HG02759 (cell line): ENCODE measurements around the gene ERBB4.
"Not testable (repeated sequence)": the region's sequence is repeated elsewhere in the genome, so short reads cannot be mapped to it uniquely, and the experiment has no call there.

Experiments used
- ATAC-seq: cut with Tn5 transposase; IDR thresholded peaks from one replicate; pipeline ENCODE4 v1.9.1; 2021; ENCODE audit warnings: mild to moderate bottlenecking, moderate library complexity; ENCODE audit not compliant: unreplicated experiment

Gene ERBB4

DNA sequence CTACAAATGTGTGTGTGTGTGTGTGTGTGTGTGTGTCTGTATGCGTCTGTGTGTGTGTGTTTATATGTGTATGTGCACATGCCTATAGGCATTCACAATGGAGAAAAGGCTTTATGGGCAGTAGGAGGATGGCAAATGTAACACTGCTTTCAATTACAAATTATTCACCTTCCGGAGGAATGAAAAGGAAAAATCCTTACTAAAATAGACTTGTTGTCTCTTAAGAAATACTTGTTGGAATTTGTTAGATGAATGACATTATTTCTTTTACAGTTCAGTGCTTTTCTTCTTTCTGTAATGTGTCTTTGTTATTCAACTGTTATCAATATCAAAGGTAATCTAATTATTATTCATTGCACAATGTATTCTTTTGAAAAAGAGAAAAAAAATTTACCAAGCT is 874.3 kb downstream of the ERBB4 start:
- no peak for ATAC-seq

DNA sequence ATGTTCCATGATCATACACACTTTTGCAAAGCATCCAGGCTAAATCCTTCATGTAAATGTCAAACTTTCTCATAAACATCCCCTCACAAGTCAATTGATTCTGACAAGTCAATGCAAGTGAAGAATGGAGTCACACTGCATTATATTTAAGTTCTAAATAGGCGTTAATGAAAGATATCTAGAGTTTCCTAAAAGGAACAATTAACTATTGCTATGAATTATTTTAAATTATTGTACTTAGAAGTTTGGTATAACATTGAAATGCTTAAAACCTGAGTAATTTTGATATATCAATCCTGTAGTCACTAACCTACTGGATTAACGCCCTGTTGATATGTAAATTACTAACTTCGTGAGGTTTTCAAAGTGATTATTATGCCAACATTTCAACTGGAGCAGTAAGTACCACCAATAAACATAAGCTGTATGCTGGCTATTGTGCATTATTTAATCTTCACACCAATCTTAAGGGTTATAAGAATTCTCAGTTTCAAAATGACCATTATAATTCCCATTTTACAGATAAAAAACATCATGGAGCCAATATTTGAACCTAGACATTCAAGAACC is 884.3 kb downstream of the ERBB4 start:
- ATAC-seq: no peak

DNA sequence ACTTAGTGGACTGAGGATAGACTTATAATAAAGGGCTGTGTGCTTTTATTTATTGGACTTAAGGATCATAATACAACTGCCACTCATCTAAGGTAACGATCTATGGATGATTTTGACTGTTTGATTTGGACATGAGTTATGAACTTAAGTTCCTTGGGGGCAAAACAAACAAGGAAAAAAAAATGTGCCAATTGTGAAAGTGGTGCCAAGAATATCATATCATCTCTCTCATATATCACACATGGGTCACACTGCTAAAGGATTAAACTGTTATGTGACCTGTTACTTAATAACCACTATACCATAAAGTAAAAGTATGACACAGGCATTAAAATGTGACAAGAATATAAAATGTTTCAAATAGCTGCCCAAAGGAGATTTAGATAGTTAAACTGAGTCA is 886.3 kb downstream of the ERBB4 start:
- no peak for ATAC-seq

DNA sequence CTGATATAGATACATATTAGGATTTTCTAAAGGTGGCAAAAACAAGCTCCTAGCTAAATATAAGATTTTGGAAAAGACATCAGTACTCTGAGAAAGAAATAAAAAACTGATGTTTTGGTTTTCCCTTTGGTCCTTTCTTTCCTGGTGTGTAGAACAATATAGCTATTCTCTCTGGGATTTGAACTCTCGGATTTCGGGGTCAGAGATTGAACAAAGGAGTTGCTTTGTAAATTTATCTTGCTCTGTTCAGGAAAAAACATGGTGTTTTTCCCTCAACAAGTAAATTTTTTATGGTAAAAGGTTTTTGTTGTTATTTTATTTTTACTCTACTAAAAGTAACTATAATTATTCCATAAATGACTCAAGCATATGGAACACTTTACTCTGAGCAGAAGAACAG is 889.3 kb downstream of the ERBB4 start:
- no peak for ATAC-seq

DNA sequence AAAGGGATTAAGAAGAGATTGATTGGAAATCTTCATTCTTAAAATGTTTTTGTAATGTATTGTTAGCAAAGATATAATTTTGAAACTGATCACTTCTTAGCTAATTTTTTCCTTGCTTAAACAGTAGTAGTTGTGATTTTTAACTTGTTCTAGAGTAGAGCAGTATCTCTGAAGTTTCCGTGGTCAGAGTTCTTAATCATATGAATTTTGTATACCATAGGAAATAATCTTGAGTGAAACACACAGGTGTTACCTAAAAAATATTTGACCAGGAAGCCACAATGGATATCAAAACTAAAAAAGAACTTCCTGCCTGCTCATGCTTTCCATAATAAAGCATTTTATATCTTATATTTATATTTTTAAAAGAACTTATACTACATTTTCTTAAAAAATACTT is 907.1 kb downstream of the ERBB4 start:
- no peak for ATAC-seq

DNA sequence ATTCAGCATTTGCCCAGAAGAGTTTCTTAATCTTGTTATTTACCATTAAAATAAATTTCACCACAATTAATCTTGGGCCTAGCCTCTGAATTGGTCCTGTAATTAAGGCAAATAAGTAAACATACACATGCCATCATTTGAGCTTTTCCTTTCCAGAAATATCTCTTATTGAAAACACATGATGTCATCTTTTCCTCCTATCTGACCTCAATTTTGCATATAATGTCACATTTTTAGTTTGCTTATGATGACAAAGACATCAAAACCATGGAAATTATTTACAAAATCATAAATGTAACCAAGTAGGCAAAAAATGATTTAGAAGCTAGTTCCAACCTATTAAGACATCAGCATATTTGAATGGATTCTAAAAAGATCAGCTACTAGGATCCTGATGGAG is 915.5 kb downstream of the ERBB4 start:
- ATAC-seq: no peak

DNA sequence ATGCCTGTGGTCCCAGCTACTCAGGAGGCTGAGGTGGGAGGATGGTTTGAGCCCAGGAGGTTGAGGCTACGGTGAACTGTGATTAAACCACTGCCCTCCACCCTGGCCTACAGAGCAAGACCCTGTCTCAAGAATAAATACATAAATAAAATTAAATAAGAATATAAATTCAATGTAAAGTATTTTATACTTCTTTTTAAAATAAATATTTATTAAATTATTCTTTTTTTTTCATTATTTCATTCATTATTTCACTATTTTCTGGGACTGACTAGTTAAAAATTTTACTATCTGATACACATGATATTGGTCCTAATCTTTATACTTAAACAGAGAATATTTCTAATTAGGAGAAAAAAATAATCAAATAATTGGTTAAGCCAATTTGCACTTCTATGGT is 917.6 kb downstream of the ERBB4 start:
- ATAC-seq: no peak

DNA sequence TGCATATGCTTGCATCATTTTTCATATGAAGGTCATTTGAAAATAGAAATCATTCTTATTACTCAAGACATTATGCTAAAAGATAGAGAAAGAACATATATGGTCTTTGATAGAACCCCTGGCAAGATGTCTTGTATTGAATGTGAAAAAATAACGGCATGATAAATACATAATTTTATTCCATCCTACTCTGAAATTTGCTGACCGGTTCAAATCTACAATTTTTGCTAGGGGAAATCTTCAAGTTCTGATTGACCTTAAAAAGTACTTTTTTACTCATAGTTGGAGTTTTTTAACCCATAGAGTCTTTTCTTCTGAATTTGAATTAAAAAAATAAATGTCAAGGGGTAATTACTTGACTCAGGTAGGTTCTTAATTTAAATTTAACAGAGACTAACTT is 920.8 kb downstream of the ERBB4 start:
- no peak for ATAC-seq

DNA sequence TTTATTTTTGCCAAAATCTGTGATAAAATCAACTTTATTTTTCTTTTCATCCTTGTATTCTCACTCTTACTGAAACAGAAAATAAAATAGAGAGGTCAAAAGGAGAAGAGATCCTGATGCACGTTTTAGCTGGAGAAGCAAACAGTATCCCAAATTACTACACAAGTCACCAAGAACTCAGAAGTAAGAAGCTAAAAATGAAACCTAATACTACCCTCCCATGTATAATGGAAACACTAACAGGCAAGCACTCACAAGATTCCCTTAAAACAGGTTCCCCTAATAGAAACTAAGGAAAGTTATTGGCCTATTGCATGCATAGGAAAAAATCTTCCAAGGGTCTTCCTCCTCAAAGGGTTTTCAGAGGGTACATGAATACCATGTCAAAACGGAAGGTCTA is 927.0 kb downstream of the ERBB4 start:
- ATAC-seq: no peak

DNA sequence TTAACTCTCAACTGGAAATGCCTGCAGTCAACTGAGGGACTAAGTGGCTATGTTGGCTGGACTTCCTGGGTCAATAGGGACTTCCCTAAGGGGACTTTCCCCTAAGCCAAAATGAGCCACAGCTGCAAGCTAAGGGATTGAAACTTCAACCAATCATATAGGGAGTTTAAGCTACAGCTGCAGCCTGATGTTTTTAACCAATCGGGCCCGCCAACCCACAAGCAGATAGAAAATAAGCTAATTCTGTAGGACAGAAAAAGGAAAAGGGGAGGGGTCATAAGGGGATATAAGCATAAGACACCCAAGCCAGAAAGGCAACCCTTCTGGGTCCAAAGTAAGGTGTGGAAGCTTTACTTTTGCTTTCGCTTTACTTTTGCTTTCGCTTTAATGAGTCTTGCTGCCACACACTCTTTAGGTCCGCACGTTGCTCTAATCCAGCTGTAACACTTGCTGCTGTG is 927.5 kb downstream of the ERBB4 start:
- no peak for ATAC-seq

DNA sequence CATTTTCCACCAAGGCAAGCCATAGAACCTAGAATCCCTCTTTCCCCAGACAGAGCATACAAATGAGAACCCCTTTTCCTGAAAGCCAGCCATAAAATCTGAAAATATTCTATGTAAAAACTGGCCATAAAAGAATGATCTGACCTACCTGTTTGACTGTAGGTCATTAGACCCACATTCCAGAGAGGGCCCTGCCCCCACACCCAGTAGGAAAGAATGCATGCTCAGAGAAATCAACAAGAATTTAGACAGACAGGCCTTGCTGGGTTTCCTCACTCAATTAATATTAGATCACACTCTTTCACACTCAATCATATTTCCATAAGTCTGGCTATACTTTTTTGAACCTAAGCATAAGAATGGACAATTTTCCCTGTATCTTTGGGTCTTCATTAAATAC is 929.5 kb downstream of the ERBB4 start:
- no peak for ATAC-seq

DNA sequence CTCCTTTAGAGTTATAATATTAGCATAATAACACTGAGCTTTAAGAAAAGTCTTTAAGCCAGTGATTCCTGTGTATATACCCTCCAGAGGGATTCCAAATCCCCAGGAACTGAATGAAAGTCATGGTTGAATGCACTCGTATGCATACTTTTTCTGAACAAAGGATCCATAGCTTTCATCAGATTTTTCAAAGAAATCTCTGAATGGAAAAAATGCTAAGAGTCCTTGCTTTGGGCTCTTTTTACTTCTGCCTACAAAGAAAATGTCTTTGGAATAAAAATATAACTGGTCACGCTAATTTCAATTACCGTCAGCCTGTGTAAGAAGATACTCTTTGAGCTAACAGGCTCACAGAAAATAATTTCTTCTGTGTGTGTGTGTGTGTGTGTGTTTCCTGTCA is 939.5 kb downstream of the ERBB4 start:
- ATAC-seq: no peak

DNA sequence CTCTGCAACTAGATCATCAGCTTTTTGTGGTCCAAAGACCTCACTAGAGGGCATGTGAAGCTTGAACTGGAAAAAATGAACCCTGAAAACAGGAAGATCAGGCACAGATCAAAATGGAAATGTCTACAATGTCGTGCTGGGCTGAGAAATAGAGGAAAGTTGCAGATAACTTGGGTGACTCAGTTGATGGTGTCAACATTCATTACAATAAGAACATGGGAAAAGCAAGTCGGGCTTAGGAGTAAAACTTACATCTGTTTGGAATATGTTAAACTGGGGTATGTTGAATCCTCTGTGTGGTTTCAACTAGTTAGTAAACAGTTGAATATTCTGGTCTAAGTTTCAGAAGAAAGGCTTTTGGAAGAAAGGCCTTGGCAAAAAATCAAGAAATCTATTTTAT is 940.4 kb downstream of the ERBB4 start:
- no peak for ATAC-seq

DNA sequence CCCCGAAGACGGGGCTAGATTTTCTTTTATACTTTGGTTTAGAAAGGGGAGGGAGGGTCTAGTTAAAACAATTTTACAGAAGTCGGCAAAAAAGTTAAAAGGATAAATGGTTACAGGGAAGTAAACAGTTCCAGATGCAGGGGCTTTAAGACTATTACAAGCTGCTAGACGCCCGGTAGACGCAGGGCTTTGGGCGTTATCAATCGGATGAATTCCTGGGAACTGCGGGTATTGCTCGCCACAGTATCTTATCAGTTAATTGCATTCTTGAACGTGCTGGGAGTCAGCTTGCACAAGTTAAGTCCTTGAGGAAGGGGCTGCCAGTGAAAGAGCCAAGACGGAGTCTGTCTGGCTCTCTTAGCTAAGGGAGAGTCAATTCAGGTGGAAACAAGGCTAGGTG is 946.6 kb downstream of the ERBB4 start:
- not testable (repeated sequence) for ATAC-seq

DNA sequence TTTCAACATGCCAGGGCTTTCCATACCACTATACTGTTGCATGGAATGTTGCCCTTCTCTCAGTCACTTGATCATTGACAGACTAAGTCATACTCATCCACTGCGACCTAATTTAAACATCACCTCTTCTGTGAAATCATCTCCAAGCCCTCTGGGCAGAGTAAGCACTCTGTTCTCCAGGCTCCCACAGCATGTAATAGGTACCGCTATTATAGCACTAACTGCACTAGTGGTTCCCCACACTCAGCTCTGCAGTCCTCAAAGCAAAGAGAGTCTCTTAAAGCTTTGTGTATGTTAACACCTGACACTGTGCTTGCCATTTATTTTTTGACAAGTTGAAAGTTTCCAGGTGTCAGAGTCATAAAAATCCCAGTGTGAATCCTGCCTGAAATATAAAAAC is 947.2 kb downstream of the ERBB4 start:
- ATAC-seq: no peak

DNA sequence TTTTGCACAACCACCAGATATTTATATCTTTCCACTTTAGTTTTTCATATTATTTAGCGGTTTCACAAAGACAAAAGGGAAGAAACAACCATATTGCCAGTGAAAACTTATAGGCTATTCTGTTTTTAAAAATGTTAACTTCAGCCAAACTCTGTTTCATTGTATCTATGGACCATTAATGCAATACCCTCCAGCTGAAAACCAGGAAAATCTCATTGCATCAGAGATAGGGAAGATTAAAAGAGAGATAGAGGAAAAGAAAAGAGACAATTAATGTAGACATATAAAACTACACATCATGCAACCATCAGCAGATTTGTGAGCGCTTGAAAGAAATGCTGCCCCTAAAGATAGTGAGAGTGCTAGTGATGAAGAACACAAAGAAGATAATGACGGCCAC is 970.2 kb downstream of the ERBB4 start:
- no peak for ATAC-seq

DNA sequence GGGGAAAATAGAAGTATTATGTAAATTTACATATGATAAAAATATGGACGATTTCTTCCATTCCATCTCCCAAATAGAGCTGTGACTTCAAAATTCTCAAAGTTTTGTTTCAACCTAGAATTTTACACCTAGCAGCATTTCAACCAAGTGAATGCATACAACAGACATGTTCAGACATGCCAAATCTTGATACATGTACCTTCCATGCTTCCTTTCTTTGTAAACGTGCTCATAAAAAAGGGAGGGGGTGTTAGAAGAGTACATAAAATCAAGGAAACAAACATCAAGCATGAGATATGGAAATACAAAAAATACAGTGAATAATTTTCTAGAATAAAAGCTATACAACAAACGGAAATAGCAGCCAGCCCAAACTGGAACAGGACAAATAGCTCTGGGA is 974.2 kb downstream of the ERBB4 start:
- no peak for ATAC-seq

DNA sequence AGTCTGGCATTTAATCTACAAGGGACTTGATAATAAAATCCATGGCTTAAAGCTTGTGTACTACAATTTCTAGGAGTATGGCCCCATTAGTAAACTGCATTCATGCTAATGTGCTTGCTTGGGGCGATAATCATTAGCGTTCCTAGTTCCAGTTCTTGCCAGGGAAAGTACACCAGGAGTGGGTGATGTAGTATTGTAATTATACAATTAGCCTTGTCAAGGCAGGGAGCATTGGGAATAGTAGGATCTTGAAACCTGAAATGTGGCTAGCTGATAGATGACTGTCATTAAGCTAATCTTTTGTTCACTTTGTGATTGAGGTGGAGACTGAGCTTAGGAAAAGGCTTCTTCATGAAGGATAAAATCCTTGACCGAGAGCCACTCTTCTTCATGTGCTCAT is 993.0 kb downstream of the ERBB4 start:
- ATAC-seq: no peak

DNA sequence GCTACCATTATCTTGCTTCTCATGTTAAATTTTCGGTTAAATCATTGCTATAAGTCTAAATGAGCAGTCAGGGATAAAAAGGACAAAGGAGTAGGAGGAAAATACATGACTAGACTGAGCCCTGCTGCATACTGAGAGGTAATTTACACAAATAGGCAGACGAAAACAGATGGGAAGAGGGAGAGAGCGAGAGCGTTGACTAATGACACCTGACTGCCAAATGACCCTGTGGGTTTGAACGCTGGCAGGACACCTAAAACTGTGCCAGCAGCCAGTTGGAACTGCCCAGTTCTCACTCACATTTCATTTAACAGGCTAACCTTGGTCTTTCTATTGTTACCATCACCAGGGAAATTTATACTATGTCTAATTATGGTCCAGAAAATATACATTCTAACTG is 1004.0 kb downstream of the ERBB4 start:
- no peak for ATAC-seq

DNA sequence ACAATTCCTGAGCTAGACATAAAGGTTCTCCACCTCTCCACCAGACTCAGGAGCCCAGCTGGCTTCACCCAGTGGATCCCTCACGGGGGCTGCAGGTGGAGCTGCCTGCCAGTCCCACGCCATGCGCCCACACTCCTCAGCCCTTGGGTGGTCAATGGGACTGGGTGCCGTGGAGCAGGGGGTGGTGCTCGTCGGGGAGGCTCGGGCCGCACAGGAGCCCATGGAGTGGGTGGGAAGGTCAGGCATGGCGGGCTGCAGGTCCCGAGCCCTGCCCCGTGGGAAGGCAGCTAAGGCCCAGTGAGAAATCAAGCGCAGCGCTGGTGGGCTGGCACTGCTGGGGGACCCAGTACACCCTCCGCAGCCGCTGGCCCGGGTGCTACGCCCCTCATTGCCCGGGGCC is 1014.4 kb downstream of the ERBB4 start:
- not testable (repeated sequence) for ATAC-seq

DNA sequence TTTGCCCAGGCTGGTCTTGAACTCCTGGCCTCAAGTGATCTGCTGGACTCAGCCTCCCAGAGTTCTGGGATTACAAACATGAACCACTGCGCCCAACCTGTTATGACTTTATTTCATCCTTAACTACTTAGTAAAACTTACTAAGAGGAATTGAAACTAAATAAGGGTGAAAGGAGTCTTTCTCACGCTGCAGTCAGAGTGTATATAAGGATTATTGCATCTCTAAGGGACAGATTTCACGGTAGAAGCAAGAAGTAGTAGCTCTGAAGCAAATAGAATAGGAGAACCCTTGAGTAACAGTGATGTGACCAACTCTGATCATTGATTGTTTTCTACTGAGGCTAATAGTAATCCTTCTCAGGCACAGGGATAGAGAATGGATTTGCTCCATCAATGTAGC is 1022.1 kb downstream of the ERBB4 start:
- no peak for ATAC-seq

DNA sequence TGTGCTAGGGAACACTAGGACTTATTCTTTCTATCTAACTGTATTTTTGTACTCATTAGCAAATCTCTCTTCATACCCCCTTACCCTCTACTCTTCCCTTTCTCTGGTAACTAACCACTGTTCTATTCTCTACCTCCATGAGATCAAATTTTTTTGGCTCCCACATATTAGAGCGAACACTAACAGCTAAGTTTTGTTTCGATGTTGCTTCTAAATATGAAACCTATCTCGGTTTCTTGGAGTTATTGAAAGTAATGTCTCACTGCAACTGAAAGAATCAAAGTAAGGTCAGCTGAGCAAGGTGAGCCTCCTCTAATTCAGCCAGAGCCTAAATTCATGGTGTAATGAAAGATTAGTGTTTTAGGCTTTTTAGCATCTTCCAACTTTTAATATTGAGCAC is 1024.6 kb downstream of the ERBB4 start:
- ATAC-seq: no peak

DNA sequence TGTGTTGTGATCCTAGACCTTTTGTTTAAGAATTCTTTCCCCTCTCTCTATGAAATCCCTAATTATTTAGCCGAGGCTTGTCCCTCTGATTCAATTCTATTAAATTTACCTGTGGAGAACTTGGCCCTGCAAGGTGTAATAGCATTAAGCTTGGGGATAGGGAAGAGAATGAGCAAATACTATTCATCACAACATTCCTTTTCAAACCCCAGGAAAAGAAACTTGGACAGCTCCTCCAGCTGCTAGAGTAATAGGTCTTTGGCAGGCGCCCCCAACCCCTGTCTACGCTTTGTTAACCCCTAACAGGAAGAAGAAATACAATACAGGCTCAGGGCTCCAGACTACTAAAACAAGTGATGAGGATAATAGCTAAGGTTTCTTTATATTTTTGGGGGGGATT is 1025.2 kb downstream of the ERBB4 start:
- no peak for ATAC-seq

DNA sequence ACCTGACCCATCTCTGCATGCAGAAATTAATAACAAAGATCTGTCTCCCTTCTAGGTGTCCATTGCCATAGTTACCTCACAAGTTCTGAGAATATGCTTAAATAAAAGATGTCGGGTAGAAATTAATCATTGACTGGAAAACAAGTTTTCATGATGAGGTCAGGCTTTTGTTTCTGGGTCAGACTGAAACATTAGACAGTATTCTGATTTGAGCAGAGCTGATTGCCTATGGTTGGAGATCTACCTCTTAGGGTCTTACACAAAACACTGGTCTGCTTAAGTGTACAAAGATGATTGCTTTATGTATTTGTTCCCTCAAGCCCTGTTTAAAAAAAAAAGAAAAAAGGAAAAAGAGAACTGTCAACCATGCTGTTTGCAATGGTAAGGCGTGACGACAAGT is 1025.8 kb downstream of the ERBB4 start:
- ATAC-seq: no peak
